Parathyroid adenoma (tissue), 2 donors: ENCODE results near the gene METTL3.
A peak's percentile ranks its signal among the peaks of the same experiment; 100 is the strongest.

Source experiments
- H2AFZ ChIP-seq: fragments of 300-600 bp; sonication (generic); one replicate; pipeline ENCODE4 v1.7.0; 2017; ENCODE audit warnings: antibody characterized with exemption, mild to moderate bottlenecking
- H3K27ac ChIP-seq: fragments of 300-600 bp; sonication (generic); one replicate; pipeline ENCODE4 v1.7.0; 2017
- H3K27me3 ChIP-seq: fragments of 300-600 bp; sonication (generic); one replicate; pipeline ENCODE4 v1.7.0; 2017; ENCODE audit warnings: low read length; ENCODE audit not compliant: control insufficient read depth, insufficient read depth
- H3K36me3 ChIP-seq: fragments of 300-600 bp; sonication (generic); one replicate; pipeline ENCODE4 v1.7.0; 2017; ENCODE audit warnings: low read length; ENCODE audit not compliant: control insufficient read depth, insufficient read depth
- H3K4me1 ChIP-seq: fragments of 300-600 bp; sonication (generic); one replicate; pipeline ENCODE4 v1.7.0; 2017; ENCODE audit warnings: control low read depth
- H3K4me2 ChIP-seq: fragments of 300-600 bp; sonication (generic); one replicate; pipeline ENCODE4 v1.7.0; 2017; ENCODE audit warnings: low read length
- H3K4me3 ChIP-seq: fragments of 300-600 bp; sonication (generic); one replicate; pipeline ENCODE4 v1.7.0; 2017; ENCODE audit warnings: low read depth, low read length
- H3K79me2 ChIP-seq: fragments of 300-600 bp; sonication (generic); one replicate; pipeline ENCODE4 v1.7.0; 2017; ENCODE audit warnings: control low read depth
- H3K9ac ChIP-seq: fragments of 300-600 bp; sonication (generic); one replicate; pipeline ENCODE4 v1.7.0; 2017; ENCODE audit warnings: mild to moderate bottlenecking
- H3K9me3 ChIP-seq: fragments of 300-600 bp; sonication (generic); one replicate; pipeline ENCODE4 v1.7.0; 2017; ENCODE audit warnings: low read length; ENCODE audit not compliant: control insufficient read depth
- CTCF ChIP-seq: fragments of 300-600 bp; sonication (generic); IDR thresholded peaks from one replicate; pipeline ENCODE4 v1.7.0; 2017; ENCODE audit warnings: antibody characterized with exemption, mild to moderate bottlenecking
- donor health status: primary hyperparathyroidism.

METTL3 gene

GRCh38 chr14:21455912-21456667, 55.0 kb downstream of the METTL3 start, which contains the start of gene CHD8:
CHD8 (minus strand) TSS chr14:21456123; CDS start chr14:21431643, 24,480 bp downstream.
- peak within 1 kb of the TSS; percentile 90 for H3K27ac ChIP-seq
- peak within 1 kb of the TSS; percentile 98 for H2AFZ ChIP-seq

GRCh38 chr14:21455592-21455911, 55.6 kb downstream of the METTL3 start:
- peaks cover 5% of the 10 kb centered on the region for H3K4me1 ChIP-seq
- H3K9me3 ChIP-seq = no peaks in the 10 kb centered on the region
- H3K27me3 ChIP-seq = no peaks in the 10 kb centered on the region
- H3K9ac ChIP-seq = peak overlapping the region; percentile 50
- no peak for TF ChIP-seq CTCF
- H2AFZ ChIP-seq = peak overlapping the region; percentile 82
- peaks cover 28% of the 10 kb centered on the region for H3K79me2 ChIP-seq
- H3K27ac ChIP-seq = peak overlapping the region; percentile 90
- H3K4me3 ChIP-seq = peak overlapping the region; percentile 86
- no peaks in the 10 kb centered on the region for H3K36me3 ChIP-seq
- peak overlapping the region; percentile 59 for H3K4me2 ChIP-seq

More at GRCh38 chr14:21455912-21456667, 55.0 kb downstream of the METTL3 start, which contains the start of gene CHD8:
- Histone ChIP-seq H3K27me3 (no peaks in the 10 kb centered on the region), H3K9me3 (no peaks in the 10 kb centered on the region), H3K4me2 (peak within 1 kb of the TSS; percentile 100), H3K36me3 (no peaks in the 10 kb centered on the region), H3K4me1 (peaks cover 5% of the 10 kb centered on the region), H3K4me3 (peak within 1 kb of the TSS; percentile 86), H3K79me2 (peaks cover 28% of the 10 kb centered on the region), H3K9ac (peak within 1 kb of the TSS; percentile 50)
- peak; percentile 77 for TF ChIP-seq CTCF

- H3K4me1 ChIP-seq = peaks cover 5% of the 10 kb centered on the region
These were observed 56.1 kb downstream of the METTL3 start for GRCh38 chr14:21454843-21455544.

GRCh38 chr14:21449899-21450216, 61.3 kb downstream of the METTL3 start:
- TF ChIP-seq CTCF = no peak
- H2AFZ ChIP-seq = no peak overlapping the region
- no peaks in the 10 kb centered on the region for H3K36me3 ChIP-seq
- no peaks in the 10 kb centered on the region for H3K27me3 ChIP-seq
- no peaks in the 10 kb centered on the region for H3K9me3 ChIP-seq
- H3K27ac ChIP-seq = no peak overlapping the region
- no peak overlapping the region for H3K4me2 ChIP-seq
- peaks cover 3% of the 10 kb centered on the region for H3K4me1 ChIP-seq
- no peak overlapping the region for H3K4me3 ChIP-seq
- no peak overlapping the region for H3K9ac ChIP-seq
- H3K79me2 ChIP-seq = peaks cover 65% of the 10 kb centered on the region

More at GRCh38 chr14:21454843-21455544, 56.1 kb downstream of the METTL3 start:
- Histone ChIP-seq H3K4me3 (peak overlapping the region; percentile 86), H2AFZ (peak overlapping the region; percentile 82), H3K27ac (peak overlapping the region; percentile 90), H3K9me3 (no peaks in the 10 kb centered on the region), H3K79me2 (peaks cover 33% of the 10 kb centered on the region), H3K27me3 (no peaks in the 10 kb centered on the region), H3K36me3 (no peaks in the 10 kb centered on the region), H3K4me2 (peak overlapping the region; percentile 59), H3K9ac (no peak overlapping the region)
- TF ChIP-seq CTCF = no peak
